A204.1 (cell line): Measurements from ENCODE around the gene TREH.
"Not testable (repeated sequence)": the region's sequence is repeated elsewhere in the genome, so short reads cannot be mapped to it uniquely, and the experiment has no call there.

ENCODE experiments used
- FAIRE-seq: peaks from 2 replicates; lab custom pipeline; 2012; peaks lifted over from hg19 to GRCh38; lab: Jason Lieb, UNC

Gene TREH

DNA sequence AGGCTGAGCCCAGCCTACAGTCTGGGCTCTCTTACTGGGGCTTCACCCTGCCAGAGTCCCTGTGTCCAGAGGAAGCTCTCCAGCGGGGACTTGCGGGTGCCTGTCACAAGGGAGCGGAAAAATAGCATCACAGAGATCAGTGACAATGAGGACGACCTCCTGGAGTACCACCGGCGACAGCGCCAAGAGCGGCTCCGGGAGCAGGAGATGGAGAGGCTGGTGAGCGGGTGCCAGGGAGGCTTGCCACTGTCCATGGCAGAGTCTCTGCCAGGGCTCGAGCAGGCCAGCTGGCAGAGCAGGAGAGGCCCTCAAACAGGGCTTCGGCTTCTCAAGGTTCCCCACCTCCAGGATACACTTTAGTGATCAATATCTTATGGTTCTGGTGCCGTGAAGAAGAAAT is 51.0 kb downstream of the TREH start:
- no peak for FAIRE-seq

DNA sequence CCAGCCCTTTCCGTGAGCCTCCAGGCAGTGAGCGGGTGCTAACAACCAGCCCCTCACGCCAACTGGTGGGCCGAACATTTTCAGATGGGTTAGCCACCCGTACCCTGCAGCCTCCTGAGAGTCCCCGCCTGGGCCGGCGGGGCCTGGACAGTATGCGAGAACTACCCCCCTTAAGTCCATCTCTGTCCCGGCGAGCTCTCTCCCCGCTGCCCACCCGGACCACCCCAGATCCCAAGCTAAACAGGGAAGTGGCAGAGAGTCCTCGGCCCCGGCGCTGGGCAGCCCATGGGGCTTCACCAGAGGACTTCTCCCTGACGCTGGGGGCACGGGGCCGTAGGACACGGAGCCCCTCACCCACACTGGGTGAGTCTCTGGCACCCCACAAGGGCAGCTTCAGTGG is 51.4 kb downstream of the TREH start:
- FAIRE-seq = no peak

DNA sequence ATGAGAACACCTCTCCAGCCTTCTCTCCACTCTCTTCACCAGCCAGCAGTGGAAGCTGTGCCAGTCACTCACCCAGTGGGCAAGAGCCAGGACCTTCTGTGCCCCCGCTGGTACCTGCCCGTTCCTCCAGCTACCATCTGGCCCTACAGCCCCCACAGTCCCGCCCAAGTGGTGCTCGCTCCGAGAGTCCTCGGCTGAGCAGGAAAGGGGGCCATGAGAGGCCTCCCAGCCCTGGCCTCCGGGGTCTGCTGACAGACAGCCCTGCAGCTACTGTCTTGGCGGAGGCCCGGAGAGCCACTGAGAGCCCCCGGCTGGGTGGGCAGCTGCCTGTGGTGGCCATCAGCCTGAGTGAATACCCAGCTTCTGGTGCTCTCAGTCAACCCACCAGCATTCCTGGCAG is 51.9 kb downstream of the TREH start:
- no peak for FAIRE-seq

DNA sequence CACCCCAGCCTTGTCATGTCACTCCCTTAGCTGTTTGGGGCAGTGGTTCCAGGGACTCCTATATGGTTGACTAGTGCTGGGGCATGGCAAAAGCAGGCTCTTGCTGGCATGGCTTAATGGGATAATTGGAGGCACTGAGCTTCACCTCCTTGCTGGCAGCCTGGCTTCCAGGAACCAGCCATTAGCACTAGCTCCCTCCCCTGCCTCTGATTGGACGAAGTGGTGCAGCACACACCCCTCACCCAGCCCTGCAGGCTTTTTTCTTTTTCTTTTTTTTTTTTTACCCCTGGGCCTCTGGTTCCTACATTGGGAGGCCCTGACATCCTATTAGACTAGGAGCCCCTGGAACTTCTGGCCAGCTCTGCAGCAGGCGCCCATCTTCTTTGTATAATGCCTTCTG is 53.5 kb downstream of the TREH start:
- no peak for FAIRE-seq

DNA sequence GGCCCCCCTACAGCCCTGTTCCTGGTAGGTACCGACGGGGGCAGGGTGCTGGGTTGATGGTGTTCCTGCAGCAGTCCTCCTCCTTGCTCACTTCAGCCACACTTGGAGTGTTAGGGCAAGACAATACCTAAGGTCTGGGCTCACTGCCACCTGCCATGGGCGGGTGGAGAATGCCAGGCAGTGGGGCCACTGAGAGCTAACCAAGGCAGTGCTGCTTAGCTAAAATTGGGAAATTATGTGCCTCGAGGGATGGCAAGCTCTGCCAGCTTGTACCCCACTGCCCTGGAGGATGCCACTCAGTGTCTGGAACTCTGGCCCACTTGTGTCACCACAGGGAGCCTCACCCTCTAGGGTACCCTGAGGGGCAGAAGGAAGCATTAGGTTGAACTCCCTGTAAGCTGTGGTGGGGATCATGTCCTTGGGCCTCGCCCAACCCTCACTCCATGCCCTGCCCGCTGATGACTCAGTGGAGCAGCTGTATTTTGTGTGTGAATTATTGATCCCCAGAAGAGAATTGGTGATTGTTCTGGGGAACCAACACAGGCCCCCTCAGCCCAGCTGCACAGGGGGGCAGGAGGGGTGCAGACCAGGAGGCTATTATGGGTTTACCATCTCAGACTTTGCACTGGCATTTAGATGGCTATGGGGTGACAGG is 54.3 kb downstream of the TREH start:
- FAIRE-seq = no peak

DNA sequence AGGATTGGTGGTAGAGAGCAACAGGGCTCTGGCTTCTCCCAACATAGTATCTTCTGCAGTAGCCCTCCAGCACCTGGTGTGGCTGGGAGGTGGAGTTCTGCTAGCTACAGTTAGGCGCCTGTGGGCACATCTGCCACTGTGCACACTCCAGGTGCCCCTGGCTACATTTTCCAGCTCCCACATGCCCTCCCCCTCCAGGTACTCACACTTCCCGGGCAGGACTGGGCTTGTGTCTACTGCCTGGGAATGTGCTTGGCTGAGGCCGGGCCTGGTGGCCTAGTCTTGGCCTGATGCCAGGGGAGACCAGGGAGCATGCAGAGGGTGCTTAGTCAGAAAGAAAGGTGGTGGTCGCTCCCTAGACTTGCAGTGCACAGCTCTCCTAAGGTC is 56.2 kb downstream of the TREH start:
- no peak for FAIRE-seq

DNA sequence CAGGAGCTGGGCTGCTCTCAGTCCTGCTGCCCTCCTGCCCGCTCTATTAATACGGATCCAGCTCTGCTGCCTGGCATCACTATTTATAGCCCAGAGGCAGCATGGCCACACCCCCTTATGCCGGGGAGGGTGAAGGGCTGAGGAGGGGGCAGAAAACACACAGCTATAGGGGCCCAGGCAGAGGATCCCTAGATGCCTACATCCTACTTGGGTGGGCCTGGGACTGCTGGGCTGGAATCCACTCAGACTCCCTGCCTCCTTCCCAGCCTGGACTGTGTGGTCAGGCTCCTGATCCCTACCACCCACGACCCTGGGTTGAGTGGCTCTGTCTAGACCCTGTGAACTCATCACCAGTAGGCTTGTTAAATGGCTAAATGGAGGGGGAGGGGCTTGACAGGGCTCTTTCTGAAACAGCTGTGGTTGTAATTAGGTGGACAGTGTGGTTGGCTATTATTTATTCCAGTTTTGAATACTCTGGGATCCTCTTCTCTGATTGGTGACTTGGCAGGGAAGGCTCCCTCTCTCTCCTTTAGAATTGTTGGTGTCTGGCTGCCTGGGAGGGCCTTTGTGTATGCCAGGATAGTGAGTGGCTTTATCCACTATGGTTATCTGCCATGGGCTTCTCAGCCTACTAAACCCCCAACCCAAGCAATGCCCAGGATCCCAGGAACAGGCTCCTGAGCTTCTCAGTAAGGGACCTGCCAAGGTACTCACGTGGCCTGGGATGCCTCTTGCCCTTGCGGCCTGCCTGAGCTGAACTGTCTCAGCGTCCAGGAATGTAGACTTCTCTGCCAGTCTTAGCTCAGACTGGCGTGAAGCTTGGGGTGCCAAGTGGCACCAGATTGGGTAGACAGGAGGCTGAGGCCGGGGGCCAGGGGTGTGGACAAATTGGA is 56.8 kb downstream of the TREH start:
- FAIRE-seq = no peak

DNA sequence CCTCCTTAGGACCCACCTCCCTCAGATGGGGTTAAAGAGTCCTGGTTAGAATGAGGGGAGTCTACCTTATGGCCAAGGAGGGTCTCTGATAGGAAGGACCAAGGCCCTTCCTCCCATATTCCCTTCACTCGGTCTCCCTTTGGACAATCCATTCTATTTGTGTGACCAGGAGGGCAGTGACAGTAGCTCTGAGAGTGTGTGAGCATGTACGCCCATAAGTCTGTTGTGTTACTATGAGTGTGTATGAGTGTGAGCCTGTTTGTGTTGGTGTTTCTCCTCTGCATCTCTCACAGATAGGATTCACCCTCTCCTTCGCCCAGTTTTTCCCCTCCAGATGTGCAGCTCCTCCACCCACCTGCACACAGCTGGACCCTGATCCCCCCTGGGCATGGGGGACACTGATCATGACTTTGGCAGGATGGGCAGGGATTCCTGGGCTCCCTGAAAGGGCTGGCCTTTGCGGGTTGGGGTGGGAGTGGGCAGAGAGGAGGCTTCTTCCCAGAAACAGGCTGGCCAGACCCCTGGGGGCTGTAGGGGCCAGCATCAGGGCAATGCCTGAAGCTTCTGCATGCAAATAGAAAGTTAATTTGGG is 57.6 kb downstream of the TREH start:
- no peak for FAIRE-seq

DNA sequence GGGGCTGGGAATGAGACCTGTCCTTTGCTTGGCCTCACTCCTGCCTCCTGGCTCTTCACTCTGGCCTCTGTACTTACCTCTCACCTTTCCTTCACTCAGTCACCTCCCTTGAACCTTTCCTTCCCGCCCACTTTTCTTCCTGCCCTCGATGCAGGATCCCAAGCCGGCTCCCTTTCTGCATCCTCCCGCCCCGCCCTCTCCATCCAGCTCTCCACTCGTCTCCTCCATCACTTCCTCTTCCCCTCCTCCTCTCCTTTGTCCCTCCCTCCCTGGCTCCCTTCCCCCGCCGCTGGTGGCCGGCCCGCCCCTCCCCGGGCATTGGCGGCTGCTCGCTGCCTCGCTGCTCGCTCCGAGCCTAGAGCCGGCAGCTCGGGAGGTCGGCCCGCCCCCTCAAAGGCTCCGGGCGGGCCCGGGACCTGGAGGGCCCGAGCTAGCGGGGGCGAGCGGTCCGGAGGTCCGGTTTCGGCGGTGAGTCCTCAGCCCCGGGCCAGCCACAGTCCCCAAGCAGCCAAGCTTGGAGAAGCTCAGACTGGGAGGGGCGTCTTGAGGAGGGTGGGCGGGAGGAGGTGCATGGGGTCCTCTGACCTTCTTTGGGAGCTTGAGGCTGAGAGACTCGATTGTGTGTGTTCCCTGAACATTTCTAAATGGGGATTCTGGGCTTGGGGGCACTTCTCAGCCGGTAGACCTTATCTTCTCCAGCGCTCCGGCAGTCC is 58.2 kb downstream of the TREH start:
- FAIRE-seq = no peak

DNA sequence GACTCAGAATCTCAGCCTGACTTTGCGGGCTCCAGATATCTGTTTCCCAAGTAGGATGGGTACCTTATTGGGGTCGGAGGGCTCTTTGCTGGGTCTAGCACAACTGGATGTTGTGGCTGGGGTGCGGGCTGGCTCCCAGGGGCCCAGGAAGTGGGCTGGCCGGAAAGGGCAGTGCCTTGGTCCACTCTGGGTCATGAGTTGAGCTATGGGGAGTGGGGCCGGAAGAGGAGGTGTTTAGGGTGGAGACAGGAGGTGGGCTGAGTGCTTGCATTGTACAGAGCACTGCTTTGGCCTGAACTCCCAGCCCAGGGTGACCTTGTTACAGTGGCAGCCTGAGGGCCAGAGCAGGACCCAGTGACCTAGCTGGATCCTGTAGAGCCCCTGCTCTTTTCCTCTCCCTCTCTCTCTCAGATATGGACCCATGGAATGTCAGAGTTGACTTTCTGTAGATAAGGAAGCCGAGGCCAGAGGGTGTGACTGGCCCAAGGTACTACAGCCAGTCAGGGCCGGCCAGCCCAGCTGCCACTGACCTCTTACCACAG is 58.9 kb downstream of the TREH start:
- FAIRE-seq = no peak

DNA sequence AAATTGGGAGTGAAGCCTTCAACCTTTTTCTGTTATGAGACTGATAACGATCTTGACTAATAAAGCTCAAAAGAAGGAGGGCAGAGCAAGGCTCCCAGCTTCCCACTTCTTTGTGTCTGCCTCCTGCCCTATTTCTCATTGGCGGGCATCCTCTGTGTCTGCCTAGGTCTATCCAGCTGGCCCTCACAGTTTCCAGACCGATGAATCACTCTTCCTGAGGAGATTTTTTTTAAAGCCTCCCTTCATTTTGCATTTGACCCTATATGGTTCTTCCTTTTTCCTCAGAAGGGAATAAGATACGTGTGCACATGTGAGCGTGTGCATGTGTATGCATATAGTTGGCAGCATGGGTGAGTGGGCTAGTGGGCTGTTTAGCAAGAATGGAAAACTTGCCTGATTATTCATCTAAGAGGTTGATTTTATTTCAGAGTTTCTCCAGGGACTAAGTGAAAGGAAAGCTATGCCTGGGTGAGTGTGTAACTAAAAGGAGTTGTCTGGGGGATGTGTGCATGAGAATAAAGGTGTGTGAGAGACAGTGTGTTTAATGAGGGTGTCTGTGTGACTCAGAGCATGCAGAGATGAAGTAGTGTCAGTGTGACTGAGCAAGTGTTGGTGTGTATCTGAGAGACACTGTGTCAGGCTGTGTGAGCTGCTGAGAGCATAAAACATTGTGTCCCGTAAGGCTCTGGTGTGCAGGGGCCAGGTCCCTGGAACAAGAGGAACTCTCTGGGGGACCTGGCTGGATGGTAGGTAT is 59.8 kb downstream of the TREH start:
- FAIRE-seq = no peak

DNA sequence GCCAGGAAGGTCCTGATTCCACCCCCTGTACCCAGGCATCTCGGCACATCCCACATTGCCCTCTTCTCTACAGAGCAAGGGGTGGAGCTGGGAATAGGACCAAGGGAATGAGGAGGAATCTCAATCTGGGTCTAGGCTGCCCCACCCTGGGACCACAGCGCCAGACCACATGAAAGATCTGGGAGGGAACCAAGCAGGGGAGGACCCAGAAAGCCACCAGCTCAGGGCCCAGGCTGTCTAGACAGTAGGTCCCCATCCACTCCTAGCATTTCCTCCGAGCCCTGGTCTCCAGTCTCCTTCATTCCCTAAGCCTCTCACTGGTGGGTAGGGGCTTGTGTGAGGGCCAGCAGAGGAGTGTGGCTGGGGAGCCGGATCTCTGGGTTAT is 60.5 kb downstream of the TREH start:
- no peak for FAIRE-seq

DNA sequence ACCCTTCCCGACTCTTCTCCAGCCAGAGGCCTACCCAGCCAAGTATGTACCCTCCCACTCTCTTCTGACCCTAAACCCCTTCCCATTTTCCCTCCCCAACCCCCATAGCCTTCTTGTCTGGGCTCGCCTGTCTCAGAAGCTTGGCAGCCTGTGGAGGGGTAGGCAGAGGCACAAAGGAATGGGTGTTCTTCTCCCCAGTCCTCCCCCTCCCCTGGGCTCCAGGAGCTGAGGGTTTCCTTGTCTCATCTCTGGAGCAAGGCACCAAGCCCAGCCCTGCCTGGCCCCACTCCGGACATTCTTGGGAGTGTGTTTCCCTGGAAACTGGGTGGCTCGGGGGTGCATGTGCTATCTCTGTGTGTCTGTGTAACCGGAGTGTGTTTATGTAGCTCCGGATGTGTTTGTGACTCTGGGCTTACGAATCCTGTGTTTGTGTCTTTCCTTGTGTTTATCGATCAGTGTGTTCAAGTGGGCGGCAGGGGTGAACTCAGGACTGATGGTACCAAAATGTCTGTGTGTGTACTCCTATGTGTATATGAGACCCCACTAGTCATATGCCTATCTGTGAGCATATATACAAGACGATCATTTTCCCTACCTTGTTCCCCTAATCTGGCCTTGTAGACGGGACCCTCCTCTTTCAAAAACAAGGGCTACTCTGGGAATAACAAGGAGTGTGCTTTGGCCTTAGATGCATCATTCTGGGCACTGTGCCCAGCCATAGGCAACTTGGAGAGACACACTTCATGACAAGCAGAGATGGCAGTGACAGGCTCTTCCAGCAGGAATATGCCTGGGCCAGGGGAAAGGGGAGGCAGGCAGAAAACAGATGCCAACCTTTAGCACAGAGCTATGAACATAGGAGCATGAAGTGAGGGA is 61.1 kb downstream of the TREH start:
- FAIRE-seq = no peak

DNA sequence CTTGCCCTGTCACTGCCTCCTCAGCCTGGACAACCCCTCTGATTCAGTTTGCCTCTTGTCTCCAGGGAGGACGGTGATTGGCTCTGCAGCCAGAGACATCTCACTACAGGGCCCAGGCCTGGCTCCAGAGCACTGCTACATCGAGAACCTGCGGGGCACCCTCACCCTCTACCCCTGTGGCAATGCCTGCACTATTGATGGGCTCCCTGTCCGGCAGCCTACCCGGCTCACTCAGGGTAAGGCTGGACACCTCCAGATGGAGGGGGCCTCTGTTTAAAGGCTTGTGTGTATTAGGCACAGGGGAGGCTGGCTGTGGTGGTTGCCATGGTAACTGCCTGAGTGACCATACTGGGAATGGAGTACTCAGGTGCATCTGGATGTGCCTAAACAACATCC is 63.5 kb downstream of the TREH start:
- FAIRE-seq = no peak

DNA sequence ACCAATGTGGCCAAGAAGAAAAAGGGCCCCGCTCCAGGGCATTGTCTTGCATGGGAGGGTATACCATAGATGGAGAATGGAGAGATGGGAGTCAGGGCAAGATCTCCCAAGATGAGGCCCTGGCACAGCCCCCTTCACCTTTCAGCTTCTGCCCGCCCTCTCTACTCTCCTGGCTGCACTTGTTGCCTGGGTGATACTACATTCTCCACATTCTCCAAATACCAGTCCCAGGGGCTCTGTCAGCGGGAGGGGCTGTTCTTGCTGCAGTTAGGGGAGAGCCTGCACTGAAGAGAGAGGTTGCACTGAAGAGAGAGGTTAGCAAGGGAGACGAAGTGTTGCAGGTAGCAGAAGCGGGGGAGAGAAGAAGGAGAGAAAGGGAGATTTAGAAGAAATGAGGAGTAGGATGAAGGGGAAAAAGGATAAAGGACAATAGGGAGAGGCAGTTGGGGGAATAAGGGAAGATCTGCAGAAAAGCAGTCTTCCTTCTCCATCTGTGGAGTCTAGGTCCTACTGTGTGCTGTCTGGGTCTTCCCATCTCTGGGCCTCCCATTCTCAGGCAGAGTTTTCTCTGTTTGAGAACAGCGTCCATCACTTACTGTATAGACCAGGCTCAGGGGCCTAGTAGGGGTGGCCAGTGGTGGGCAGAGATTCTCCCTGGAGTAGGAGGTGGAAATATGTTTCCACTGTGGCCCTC is 64.0 kb downstream of the TREH start:
- no peak for FAIRE-seq

DNA sequence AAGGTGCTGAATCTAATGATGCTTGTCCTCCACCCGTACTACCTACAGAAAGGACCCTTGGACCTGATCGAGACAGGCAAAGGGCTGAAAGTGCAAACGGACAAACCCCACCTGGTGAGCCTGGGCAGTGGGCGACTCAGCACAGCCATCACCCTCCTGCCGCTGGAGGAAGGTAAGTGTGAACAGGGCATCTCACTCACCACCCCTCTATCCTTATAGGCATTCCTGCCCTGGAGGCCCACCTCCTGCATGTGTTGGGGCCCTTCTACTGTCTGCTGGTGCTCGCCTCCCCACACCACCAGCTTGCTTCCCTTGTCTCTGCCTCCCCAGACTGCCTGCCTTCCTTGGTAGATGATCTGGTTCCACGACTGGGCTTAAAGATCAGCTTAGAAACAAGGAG is 64.9 kb downstream of the TREH start:
- FAIRE-seq = no peak

DNA sequence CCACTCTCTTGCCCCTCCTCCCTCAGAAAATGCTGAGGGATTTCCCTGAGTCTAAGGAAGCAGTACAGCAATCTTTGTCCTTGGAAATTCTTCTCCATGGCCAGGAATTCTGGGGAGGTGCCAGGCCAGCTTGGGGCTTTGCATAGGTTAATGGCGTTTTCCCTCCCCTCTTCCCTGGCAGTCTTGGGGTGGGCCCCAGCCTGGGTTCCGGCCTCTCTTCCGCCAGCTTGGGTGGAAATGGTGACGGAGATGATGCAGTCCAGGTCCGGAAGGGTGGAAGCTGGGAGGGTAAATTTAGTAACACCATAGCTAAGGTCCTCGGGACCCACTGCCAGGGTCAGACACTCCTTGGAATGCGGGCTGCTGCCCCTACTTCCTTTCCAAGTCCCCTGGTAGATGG is 67.1 kb downstream of the TREH start:
- FAIRE-seq = no peak

DNA sequence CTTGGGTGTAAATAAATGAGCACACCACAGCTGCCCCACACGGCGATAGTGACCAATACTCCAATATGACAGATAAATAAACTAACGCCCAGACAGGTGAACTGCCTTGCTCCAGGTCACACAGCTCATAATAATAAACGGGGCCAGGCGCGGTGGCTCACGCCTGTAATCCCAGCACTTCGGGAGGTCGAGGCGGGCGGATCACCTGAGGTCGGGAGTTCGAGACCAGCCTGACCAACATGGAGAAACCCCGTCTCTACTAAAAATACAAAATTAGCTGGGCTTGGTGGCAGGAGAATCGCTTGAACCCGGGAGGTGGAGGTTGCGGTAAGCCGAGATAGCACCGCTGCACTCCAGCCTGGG is 68.0 kb downstream of the TREH start:
- FAIRE-seq = not testable (repeated sequence)

DNA sequence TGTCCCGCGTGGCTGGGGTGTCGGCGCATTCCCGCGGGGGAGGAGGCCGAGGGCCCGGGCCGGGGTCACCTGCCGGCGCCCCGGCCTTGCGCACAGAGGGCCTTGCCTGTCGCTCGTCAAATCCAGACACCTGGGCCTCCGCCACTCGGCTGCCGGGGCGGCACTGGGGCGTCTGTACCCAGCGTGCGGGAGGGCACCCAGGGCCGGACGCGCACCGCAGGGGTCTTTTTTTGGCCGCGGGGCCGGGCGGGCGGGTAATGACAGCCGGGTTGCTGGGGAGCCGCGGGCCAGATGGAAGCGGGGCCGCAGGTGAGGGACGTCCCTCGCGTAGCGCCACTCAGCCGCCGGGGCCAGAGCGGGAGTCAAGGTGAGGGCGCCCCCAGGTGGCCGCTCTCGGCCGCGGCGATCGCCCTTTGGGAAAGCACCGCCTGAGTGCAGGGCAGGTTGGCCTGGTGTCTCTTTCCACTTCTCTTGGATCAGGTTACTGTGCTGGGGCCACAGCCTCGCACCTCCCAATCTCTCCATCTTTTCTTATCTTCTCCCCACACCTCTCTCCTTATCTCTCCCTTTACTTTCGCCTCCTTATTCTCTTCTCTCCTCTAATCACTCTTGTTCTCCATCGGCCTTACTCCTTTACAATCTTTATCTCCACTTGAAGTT is 68.5 kb downstream of the TREH start:
- no peak for FAIRE-seq

DNA sequence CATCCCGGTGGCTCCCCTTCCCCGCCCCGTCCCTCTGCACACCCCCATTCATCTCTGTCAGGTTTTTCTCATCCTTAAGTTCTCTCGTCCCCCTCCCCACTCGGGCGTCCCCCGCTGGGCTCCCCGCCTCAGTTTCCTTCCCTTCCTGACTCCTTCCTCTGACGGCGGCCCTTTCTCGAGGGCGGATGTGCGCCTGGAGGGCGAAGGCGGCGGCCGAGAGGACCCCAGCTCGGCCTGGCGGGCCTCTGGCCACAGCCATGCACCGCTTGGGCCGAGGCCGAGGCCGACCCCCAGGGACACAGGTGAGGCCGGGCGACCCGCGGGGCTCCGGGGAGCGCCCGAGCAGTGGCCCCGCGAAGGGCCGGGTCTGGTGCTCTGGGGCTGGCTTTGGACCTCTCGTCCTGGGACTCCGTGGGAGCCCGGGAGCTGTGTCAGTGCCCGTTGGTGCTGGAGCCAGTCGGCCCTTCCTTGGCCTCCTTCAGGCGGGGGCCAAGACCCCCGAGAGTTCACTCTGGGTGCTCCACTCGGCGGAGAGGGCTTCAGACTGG is 69.2 kb downstream of the TREH start:
- FAIRE-seq = no peak
